K562 (cell line): ENCODE results near the gene TXNDC9. TPM values are rescaled to one million over a fixed set of nuclear protein-coding genes. Genes with fewer than 3 reads are reported as not detected.

Source experiments
- ARID2 ChIP-seq: fragments of 450-650 bp; IDR thresholded peaks from 2 replicates; pipeline ENCODE4 v1.6.1; 2017; ENCODE audit warnings: antibody characterized with exemption, mild to moderate bottlenecking
- ARNT ChIP-seq, 2 experiments: fragments of 450-650 bp; IDR thresholded peaks; 2 replicates each; pipeline ENCODE4 v1.6.1; 2016; ENCODE audit warnings: mild to moderate bottlenecking in 1 of 2
- CHAMP1 ChIP-seq: fragments of 450-650 bp; IDR thresholded peaks from 2 replicates; pipeline ENCODE4 v1.6.1; 2016; ENCODE audit warnings: mild to moderate bottlenecking
- CHCHD3 ChIP-seq: fragments of 250-450 bp; sonication (Bioruptor Pico); IDR thresholded peaks from 2 replicates; pipeline ENCODE4 v2.1.2; 2022; ENCODE audit warnings: mild to moderate bottlenecking
- CREBBP ChIP-seq: IDR thresholded peaks from one replicate; pipeline ENCODE4 v1.6.1; 2012; ENCODE audit warnings: low read depth, mild to moderate bottlenecking, control low read depth, inconsistent platforms, low read length
- CSDE1 ChIP-seq, 2 experiments: fragments of 450-650 bp; IDR thresholded peaks; 2 replicates each; pipeline ENCODE4 v1.6.1; 2016; ENCODE audit warnings: mild to moderate bottlenecking in 1 of 2
- DNMT1 ChIP-seq: fragments of 450-650 bp; IDR thresholded peaks from 2 replicates; pipeline ENCODE4 v1.6.1; 2016; ENCODE audit warnings: antibody characterized with exemption, mild to moderate bottlenecking
- EP400 ChIP-seq: fragments of 450-650 bp; IDR thresholded peaks from 2 replicates; pipeline ENCODE4 v1.6.1; 2017; ENCODE audit warnings: antibody characterized with exemption, mild to moderate bottlenecking, moderate library complexity
- EWSR1 ChIP-seq: fragments of 450-650 bp; IDR thresholded peaks from 2 replicates; pipeline ENCODE4 v1.6.1; 2018; ENCODE audit warnings: borderline replicate concordance, mild to moderate bottlenecking, low read depth, moderate library complexity; ENCODE audit not compliant: partially characterized antibody
- FOS ChIP-seq: IDR thresholded peaks from 3 replicates; pipeline ENCODE4 v1.6.1; 2011; ENCODE audit not compliant: insufficient read length; ENCODE audit errors: extremely low read depth
- KAT2B ChIP-seq: IDR thresholded peaks from one replicate; pipeline ENCODE4 v1.6.1; 2012; ENCODE audit warnings: low read depth, mild to moderate bottlenecking, control low read depth, inconsistent platforms, low read length, moderate library complexity
- PKNOX1 ChIP-seq: fragments of 450-650 bp; IDR thresholded peaks from 2 replicates; pipeline ENCODE4 v1.6.1; 2016
- PTTG1 ChIP-seq: fragments of 450-650 bp; IDR thresholded peaks from 2 replicates; pipeline ENCODE4 v1.6.1; 2016; ENCODE audit warnings: low read depth, mild to moderate bottlenecking, missing genetic modification characterization, missing compliant biosample characterization
- RBM34 ChIP-seq: fragments of 200-400 bp; formaldehyde crosslinking; IDR thresholded peaks from 2 replicates; pipeline ENCODE4 v1.6.1; 2018; ENCODE audit warnings: low read length, borderline replicate concordance; ENCODE audit not compliant: insufficient read depth
- SAFB2 ChIP-seq: fragments of 200-400 bp; formaldehyde crosslinking; IDR thresholded peaks from 2 replicates; pipeline ENCODE4 v1.6.1; 2018; ENCODE audit warnings: borderline replicate concordance, low read length, low read depth, moderate library complexity; ENCODE audit not compliant: severe bottlenecking
- SIRT6 ChIP-seq: IDR thresholded peaks from one replicate; pipeline ENCODE4 v1.6.1; 2012; ENCODE audit warnings: low read depth, mild to moderate bottlenecking, control low read depth, inconsistent platforms, low read length, moderate library complexity
- SOX6 ChIP-seq: fragments of 450-650 bp; IDR thresholded peaks from 2 replicates; pipeline ENCODE4 v1.6.1; 2014; ENCODE audit warnings: mild to moderate bottlenecking
- SP2 ChIP-seq: IDR thresholded peaks from 2 replicates; pipeline ENCODE4 v1.6.1; 2011; ENCODE audit warnings: mild to moderate bottlenecking, low read depth, low read length, moderate library complexity; ENCODE audit not compliant: poor library complexity, severe bottlenecking; ENCODE audit errors: extremely low read depth
- TBP ChIP-seq: optimal IDR thresholded peaks from 2 replicates; pipeline ENCODE3; 2011; ENCODE audit warnings: low read depth, low read length, improper control_type of control experiment
- ZNF165 ChIP-seq: fragments of 250-450 bp; sonication (Bioruptor Pico); IDR thresholded peaks from 2 replicates; pipeline ENCODE4 v1.4.0; 2020; ENCODE audit warnings: borderline replicate concordance
- ZNF175 ChIP-seq: fragments of 200-800 bp; sonication (Bioruptor generic); IDR thresholded peaks from 2 replicates; pipeline ENCODE4 v1.6.1; 2016; ENCODE audit warnings: low read depth, mild to moderate bottlenecking, missing genetic modification characterization, missing compliant biosample characterization
- ZNF449 ChIP-seq: fragments of 250-450 bp; sonication (Bioruptor Pico); IDR thresholded peaks from 2 replicates; pipeline ENCODE4 v1.8.0; 2022; ENCODE audit warnings: moderate library complexity, mild to moderate bottlenecking, inconsistent platforms
- ZNF57 ChIP-seq: fragments of 450-650 bp; formaldehyde crosslinking; IDR thresholded peaks from 2 replicates; pipeline ENCODE4 v1.4.0; 2020; ENCODE audit warnings: mild to moderate bottlenecking, moderate library complexity
- ZNF583 ChIP-seq: fragments of 250-450 bp; sonication (Bioruptor Pico); IDR thresholded peaks from 2 replicates; pipeline ENCODE4 v1.4.0; 2020
- polyA plus RNA-seq, 8 experiments: library from polyadenylated mRNA; depleted of rRNA in 4 of 8; stranded (reverse) in 5 of 8; unstranded in 3 of 8; fragments of >200 nt; fragmentation: Nextera tagmentation in 2 of 8; fragmentation: Illumina TruSeq in 1 of 8; extraction: Ambion mirVana in 2 of 8; extraction: Trizol in 1 of 8; gene quantifications; 2 replicates each; pipeline versions ENCODE4 v1.2.1 to v1.2.3, GENCODE V29; 2011 to 2014; ENCODE audit warnings: inconsistent platforms in 1 of 8, missing spikeins in 1 of 8
- total RNA-seq, 7 experiments: library from RNA; depleted of rRNA in 6 of 7; stranded (reverse); fragments of >200 nt in 6 of 7; fragmentation: Illumina TruSeq in 2 of 7; extraction: Trizol in 2 of 7; gene quantifications; 2 replicates each; pipeline versions ENCODE4 v1.2.1 to v1.2.3, GENCODE V29; 2011 to 2021; ENCODE audit warnings: low replicate concordance in 1 of 7
- TF ChIP-seq, protein P1 (sequence below): sonication (generic); formaldehyde crosslinking; IDR thresholded peaks from 2 replicates; pipeline ENCODE4 v1.8.0; 2022; ENCODE audit warnings: mild to moderate bottlenecking, missing genetic modification reagents

Gene TXNDC9
- total and polyA plus RNA-seq, 9 of the 15 experiments (the other 6 are each of a cell fraction or from before 2014, with no cell fraction given) = 37.5 to 211 (median 65.5) TPM

DNA sequence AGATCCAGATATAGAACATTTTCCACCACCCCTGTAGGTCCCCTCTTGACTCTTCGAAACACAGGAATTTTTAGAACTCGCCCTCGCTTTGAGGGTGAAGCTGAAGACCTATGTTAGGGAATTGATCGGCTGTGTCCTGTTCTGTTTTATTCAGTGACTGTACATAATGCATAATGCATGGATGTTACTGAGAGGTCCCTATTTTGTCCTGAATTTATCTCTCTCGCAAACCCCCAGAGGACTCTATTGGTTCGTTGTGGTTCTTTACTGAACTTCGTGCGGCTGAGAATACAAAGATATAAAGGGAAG is 625 bp upstream of the TXNDC9 start (continued):
- TF ChIP-seq EWSR1 (no peak), SP2 (no peak), ARNT (IDR thresholded peaks at IDR 0.05) (0 out of 4 replicates have a peak, but pooled peaks of 1 of the 2 experiments have one; percentile 55), ARID2 (0 out of 2 replicates have a peak, but pooled peaks have one; percentile 7), KAT2B (no peak), PKNOX1 (no peak), TBP (no peak), CSDE1 (IDR thresholded peaks at IDR 0.05) (no peak), PTTG1 (tag) (no peak), DNMT1 (0 out of 2 replicates have a peak, but pooled peaks have one; percentile 48), ZNF175 (CRISPR knock-in tag) (no peak; the same call in 1 of the 2 replicates), SAFB2 (no peak), EP400 (no peak), CHCHD3 (CRISPR knock-in tag) (0 out of 2 replicates have a peak, but pooled peaks have one; percentile 20), ZNF583 (CRISPR knock-in tag) (no peak), CHAMP1 (no peak), ZNF165 (CRISPR knock-in tag) (no peak), ZNF57 (CRISPR knock-in tag) (no peak), SIRT6 (no peak), SOX6 (no peak), CREBBP (no peak), RBM34 (no peak), ZNF449 (CRISPR knock-in tag) (no peak), FOS (no peak)
- TF ChIP-seq, protein P1, sequence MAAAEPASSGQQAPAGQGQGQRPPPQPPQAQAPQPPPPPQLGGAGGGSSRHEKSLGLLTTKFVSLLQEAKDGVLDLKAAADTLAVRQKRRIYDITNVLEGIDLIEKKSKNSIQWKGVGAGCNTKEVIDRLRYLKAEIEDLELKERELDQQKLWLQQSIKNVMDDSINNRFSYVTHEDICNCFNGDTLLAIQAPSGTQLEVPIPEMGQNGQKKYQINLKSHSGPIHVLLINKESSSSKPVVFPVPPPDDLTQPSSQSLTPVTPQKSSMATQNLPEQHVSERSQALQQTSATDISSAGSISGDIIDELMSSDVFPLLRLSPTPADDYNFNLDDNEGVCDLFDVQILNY (CRISPR knock-in tag) = no peak
